Dendritic cell treated with granulocyte-macrophage colony-stimulating factor and Interleukin-4, amounts not matched to agents 40 ng/mL and 50 ng/mL, for 4 days (primary cell): Measurements from ENCODE around the gene WWOX.

Experiments
- H3K27ac Mint-ChIP-seq: one replicate; pipeline ENCODE4 v1.8.0; 2022; ENCODE audit warnings: mild to moderate bottlenecking, mixed read lengths
- H3K27me3 Mint-ChIP-seq: one replicate; pipeline ENCODE4 v1.8.0; 2022; ENCODE audit warnings: mild to moderate bottlenecking, mixed read lengths
- H3K36me3 Mint-ChIP-seq: one replicate; pipeline ENCODE4 v1.8.0; 2022; ENCODE audit warnings: low read depth, mixed read lengths
- H3K4me1 Mint-ChIP-seq: one replicate; pipeline ENCODE4 v1.8.0; 2022; ENCODE audit warnings: low read depth, mixed read lengths
- H3K4me3 Mint-ChIP-seq: one replicate; pipeline ENCODE4 v1.8.0; 2022; ENCODE audit warnings: mild to moderate bottlenecking, moderate library complexity, mixed read lengths
- H3K9me3 Mint-ChIP-seq: one replicate; pipeline ENCODE4 v1.8.0; 2022; ENCODE audit warnings: mixed read lengths
- intact Hi-C: fragments of 100-400 bp; cut with micrococcal nuclease; formaldehyde crosslinking; loops from one replicate; pipeline ENCODE4 v1.15.0; 2022

The WWOX gene

GRCh38 chr16:78118469-78119025, 19.1 kb downstream of the WWOX start:
- intact Hi-C loops: no loop called here
- Mint-ChIP-seq H3K9me3 (no peaks in the 10 kb centered on the region), H3K27me3 (no peaks in the 10 kb centered on the region), H3K36me3 (peaks cover 39% of the 10 kb centered on the region), H3K4me3 (no peak overlapping the region), H3K27ac (no peak overlapping the region), H3K4me1 (peaks cover 13% of the 10 kb centered on the region)

DNA sequence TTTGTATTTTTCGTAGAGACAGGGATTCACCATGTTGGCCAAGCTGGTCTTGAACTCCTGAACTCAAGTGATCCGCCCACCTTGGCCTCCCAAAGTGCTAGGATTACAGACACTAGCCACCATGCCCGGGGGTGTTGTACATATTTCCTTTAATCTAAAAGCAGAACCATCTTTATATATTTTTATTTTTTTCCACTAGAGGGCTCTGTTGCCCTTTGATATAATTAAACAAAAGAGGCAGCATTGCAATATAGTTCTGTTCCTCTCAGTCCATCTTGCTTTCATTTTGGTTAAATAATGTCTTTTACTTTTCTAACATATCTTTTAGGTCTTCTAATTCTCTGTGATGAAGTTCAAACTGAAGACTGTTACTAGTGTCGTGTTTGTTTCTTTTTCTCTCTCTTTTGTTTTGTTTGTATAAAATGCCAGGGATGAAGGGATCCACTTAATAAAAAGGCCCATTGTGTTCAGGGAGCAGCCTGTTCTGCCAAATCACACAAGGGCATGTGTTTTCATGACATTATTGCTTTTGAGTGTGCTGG, 23.4 kb downstream of the WWOX start:
- Mint-ChIP-seq H3K27me3 (no peaks in the 10 kb centered on the region), H3K9me3 (no peaks in the 10 kb centered on the region), H3K27ac (no peak overlapping the region), H3K4me1 (peaks cover 5% of the 10 kb centered on the region), H3K36me3 (peaks cover 20% of the 10 kb centered on the region), H3K4me3 (no peak overlapping the region)
- intact Hi-C loops: loop anchor here (1.0 kb wide), 1 partner anchor 112 kb away; no protein-coding TSS in a partner anchor

GRCh38 chr16:78125112-78125844, 25.8 kb downstream of the WWOX start:
- intact Hi-C loops: no loop called here
- peaks cover 5% of the 10 kb centered on the region for H3K4me1 Mint-ChIP-seq
- peaks cover 8% of the 10 kb centered on the region for H3K9me3 Mint-ChIP-seq
- H3K4me3 Mint-ChIP-seq: no peak overlapping the region
- H3K36me3 Mint-ChIP-seq: peaks cover 6% of the 10 kb centered on the region
- no peaks in the 10 kb centered on the region for H3K27me3 Mint-ChIP-seq
- H3K27ac Mint-ChIP-seq: no peak overlapping the region

- no peak overlapping the region for H3K4me3 Mint-ChIP-seq
- peaks cover 5% of the 10 kb centered on the region for H3K4me1 Mint-ChIP-seq
- H3K36me3 Mint-ChIP-seq: no peaks in the 10 kb centered on the region
- no peak overlapping the region for H3K27ac Mint-ChIP-seq
- H3K27me3 Mint-ChIP-seq: no peaks in the 10 kb centered on the region
- intact Hi-C loops: no loop called here
- peaks cover 9% of the 10 kb centered on the region for H3K9me3 Mint-ChIP-seq
Measured at GRCh38 chr16:78126662-78127061, 27.2 kb downstream of the WWOX start.

GRCh38 chr16:78127130-78127529, 27.7 kb downstream of the WWOX start:
- H3K27ac Mint-ChIP-seq: no peak overlapping the region
- H3K27me3 Mint-ChIP-seq: no peaks in the 10 kb centered on the region
- peaks cover 5% of the 10 kb centered on the region for H3K4me1 Mint-ChIP-seq
- no peak overlapping the region for H3K4me3 Mint-ChIP-seq
- H3K9me3 Mint-ChIP-seq: peaks cover 9% of the 10 kb centered on the region
- H3K36me3 Mint-ChIP-seq: no peaks in the 10 kb centered on the region
- intact Hi-C loops: no loop called here

DNA sequence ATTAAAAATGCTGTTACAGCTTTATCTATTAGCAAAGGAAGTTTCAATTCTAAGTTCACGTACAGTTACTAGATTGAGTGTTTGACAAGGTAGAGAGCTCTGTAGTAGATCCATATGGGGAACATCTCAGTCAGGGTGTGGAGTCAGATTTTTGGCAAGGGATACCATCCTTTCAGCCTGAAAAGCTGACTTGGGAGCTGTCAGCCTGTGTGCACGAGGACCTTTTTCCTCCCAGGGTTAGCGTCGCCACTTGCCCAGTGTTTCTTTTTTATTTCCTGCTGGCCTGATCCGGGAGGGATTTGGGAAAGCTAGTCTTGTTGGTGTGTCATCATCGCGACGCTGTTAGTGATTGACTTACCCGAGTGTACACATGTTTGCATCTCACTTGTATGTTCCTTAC, 29.5 kb downstream of the WWOX start:
- H3K36me3 Mint-ChIP-seq: no peaks in the 10 kb centered on the region
- H3K27ac Mint-ChIP-seq: no peak overlapping the region
- no peaks in the 10 kb centered on the region for H3K27me3 Mint-ChIP-seq
- no peak overlapping the region for H3K4me3 Mint-ChIP-seq
- H3K4me1 Mint-ChIP-seq: no peaks in the 10 kb centered on the region
- H3K9me3 Mint-ChIP-seq: peaks cover 9% of the 10 kb centered on the region
- intact Hi-C loops: no loop called here

- Mint-ChIP-seq H3K4me1 (no peaks in the 10 kb centered on the region), H3K9me3 (peaks cover 9% of the 10 kb centered on the region), H3K36me3 (no peaks in the 10 kb centered on the region), H3K4me3 (no peak overlapping the region), H3K27ac (no peak overlapping the region), H3K27me3 (no peaks in the 10 kb centered on the region)
- intact Hi-C loops: no loop called here
Measured at GRCh38 chr16:78129349-78129748, 29.9 kb downstream of the WWOX start.

GRCh38 chr16:78130083-78130608, 30.7 kb downstream of the WWOX start:
- no peaks in the 10 kb centered on the region for H3K36me3 Mint-ChIP-seq
- H3K4me3 Mint-ChIP-seq: no peak overlapping the region
- intact Hi-C loops: no loop called here
- H3K27me3 Mint-ChIP-seq: no peaks in the 10 kb centered on the region
- H3K4me1 Mint-ChIP-seq: no peaks in the 10 kb centered on the region
- H3K27ac Mint-ChIP-seq: no peak overlapping the region
- peaks cover 9% of the 10 kb centered on the region for H3K9me3 Mint-ChIP-seq

- Mint-ChIP-seq H3K4me3 (no peak overlapping the region), H3K9me3 (peaks cover 9% of the 10 kb centered on the region), H3K4me1 (no peaks in the 10 kb centered on the region), H3K27ac (no peak overlapping the region), H3K36me3 (no peaks in the 10 kb centered on the region), H3K27me3 (no peaks in the 10 kb centered on the region)
- intact Hi-C loops: no loop called here
Measured at GRCh38 chr16:78130950-78131349, 31.5 kb downstream of the WWOX start.

DNA sequence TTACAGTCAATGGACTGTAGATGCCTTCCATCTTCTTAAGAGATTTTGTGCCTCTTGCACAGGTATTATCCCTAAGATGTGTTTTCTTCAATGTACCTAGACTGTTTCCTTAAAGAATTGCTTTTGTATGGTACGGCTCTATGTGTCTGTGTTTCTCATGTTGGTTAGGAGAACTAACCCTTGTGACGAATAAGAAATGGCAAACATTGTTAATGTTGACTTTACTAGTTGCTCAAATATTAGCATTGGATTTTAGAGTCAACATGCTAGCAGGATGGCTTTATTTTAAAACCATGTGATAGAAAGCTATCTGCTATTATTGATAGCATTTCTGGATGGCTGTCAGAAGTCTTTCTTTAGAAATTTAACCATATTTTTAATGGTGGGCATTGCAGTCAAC, 34.5 kb downstream of the WWOX start:
- H3K4me1 Mint-ChIP-seq: peaks cover 15% of the 10 kb centered on the region
- intact Hi-C loops: no loop called here
- H3K4me3 Mint-ChIP-seq: no peak overlapping the region
- H3K27ac Mint-ChIP-seq: no peak overlapping the region
- no peaks in the 10 kb centered on the region for H3K36me3 Mint-ChIP-seq
- peaks cover 9% of the 10 kb centered on the region for H3K9me3 Mint-ChIP-seq
- H3K27me3 Mint-ChIP-seq: no peaks in the 10 kb centered on the region

GRCh38 chr16:78134944-78135619, 35.6 kb downstream of the WWOX start:
- Mint-ChIP-seq H3K36me3 (no peaks in the 10 kb centered on the region), H3K27me3 (no peaks in the 10 kb centered on the region), H3K9me3 (peaks cover 3% of the 10 kb centered on the region), H3K27ac (no peak overlapping the region), H3K4me1 (peaks cover 15% of the 10 kb centered on the region), H3K4me3 (no peak overlapping the region)
- intact Hi-C loops: no loop called here

GRCh38 chr16:78137179-78137578, 37.7 kb downstream of the WWOX start:
- Mint-ChIP-seq H3K4me1 (peaks cover 15% of the 10 kb centered on the region), H3K27me3 (no peaks in the 10 kb centered on the region), H3K9me3 (no peaks in the 10 kb centered on the region), H3K4me3 (no peak overlapping the region), H3K27ac (no peak overlapping the region), H3K36me3 (no peaks in the 10 kb centered on the region)
- intact Hi-C loops: no loop called here

DNA sequence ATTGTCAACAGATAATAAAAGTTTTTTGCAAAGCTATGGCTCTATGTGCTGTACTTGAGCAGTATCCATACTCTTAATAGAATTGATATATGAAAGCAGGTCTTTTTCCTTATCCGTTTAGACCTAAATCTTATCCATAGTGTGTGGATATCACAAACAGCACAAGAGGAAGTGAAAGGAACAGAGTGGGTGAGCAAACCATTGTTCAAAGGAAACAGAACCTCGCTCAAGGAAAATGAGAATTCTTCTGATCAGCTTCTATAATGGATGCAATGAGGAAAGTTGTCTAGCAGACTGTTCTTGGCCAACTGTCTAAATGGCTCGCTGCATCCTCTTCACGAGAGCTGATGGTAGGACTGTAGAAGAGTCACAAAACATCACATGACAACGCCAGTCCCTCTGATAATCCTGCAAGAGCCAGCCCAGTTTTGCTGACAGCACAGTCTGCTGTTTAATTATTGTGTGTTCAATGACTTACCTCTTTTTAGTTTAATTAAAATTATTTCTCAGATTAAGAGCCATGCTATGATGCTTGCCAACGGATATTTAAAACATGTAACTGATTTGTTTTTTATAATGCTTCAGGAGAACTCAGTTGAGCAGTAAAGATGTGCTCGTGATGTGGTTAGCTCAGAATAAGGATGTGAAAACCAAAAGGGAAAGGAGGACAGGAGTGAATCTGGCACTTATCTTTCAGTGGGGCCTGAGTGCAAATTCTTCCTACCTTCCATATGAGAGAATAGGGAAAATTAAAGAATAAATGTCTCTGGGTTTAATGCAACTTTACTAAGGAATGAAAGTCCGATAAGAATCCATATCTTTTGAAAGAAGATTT, 38.5 kb downstream of the WWOX start:
- Mint-ChIP-seq H3K27ac (no peak overlapping the region), H3K36me3 (no peaks in the 10 kb centered on the region), H3K4me1 (peaks cover 15% of the 10 kb centered on the region), H3K9me3 (no peaks in the 10 kb centered on the region), H3K27me3 (no peaks in the 10 kb centered on the region), H3K4me3 (no peak overlapping the region)
- intact Hi-C loops: no loop called here
